Neural progenitor cell (in vitro differentiated cells): ENCODE results near the gene RPS6KA2.

Experiments used
- CTCF ChIP-seq: fragments of 200-600 bp; sonication (generic); IDR thresholded peaks from 2 replicates; pipeline ENCODE4 v1.5.1; 2017; ENCODE audit warnings: antibody characterized with exemption, mild to moderate bottlenecking
- EZH2 ChIP-seq: fragments of 200-600 bp; sonication (generic); IDR thresholded peaks from 2 replicates; pipeline ENCODE4 v1.6.1; 2017; ENCODE audit warnings: antibody characterized with exemption, mild to moderate bottlenecking, moderate library complexity
- EZH2phosphoT487 ChIP-seq: fragments of 200-600 bp; sonication (generic); IDR thresholded peaks from 2 replicates; pipeline ENCODE4 v1.6.1; 2017; ENCODE audit warnings: antibody characterized with exemption

- TF ChIP-seq CTCF: no peak
- no peak for TF ChIP-seq EZH2
- TF ChIP-seq EZH2phosphoT487: no peak
These were observed 167.1 kb downstream of the RPS6KA2 start for GRCh38 chr6:166459906-166460305.
